ENCODE results near the gene SAPCD2.

SAPCD2 gene

GRCh38 chr9:137015976-137016375 lies 54.4 kb downstream of the SAPCD2 start:
- no peak overlapping the region for H3K4me3 ChIP-seq (ENCODE audit: low read depth, low read length)
- ChIA-PET POLR2A (no interaction called here), CTCF (interaction anchor here (1.5 to 3.6 kb wide), 3 partner anchors 10 to 15 kb away, joined by 3 to 22 read pairs (median 4); partner anchors contain the start of gene ABCA2)
- TF ChIP-seq CTCF (IDR thresholded peaks at IDR 0.05; ENCODE audit: insufficient read depth, low read length, missing control alignments) = no peak
- DNase-seq (ENCODE audit: low read depth, low spot score) = no peak

- no peak for DNase-seq (ENCODE audit: low read depth, low spot score)
- TF ChIP-seq CTCF (IDR thresholded peaks at IDR 0.05; ENCODE audit: insufficient read depth, low read length, missing control alignments) = no peak
- CTCF ChIA-PET = interaction anchor here (0.7 to 3.6 kb wide), 3 partner anchors 9 to 14 kb away, joined by 3 to 22 read pairs (median 4); partner anchors contain the start of gene ABCA2
- POLR2A ChIA-PET = no interaction called here
- H3K4me3 ChIP-seq (ENCODE audit: low read depth, low read length) = no peak overlapping the region
Measured at GRCh38 chr9:137015540-137015930, 54.8 kb downstream of the SAPCD2 start.

GRCh38 chr9:137014776-137015539 lies 55.4 kb downstream of the SAPCD2 start:
- ChIA-PET POLR2A (no interaction called here), CTCF (interaction anchor here (0.7 to 1.6 kb wide), 2 partner anchors 9 to 14 kb away, joined by 3 to 4 read pairs; no protein-coding TSS in a partner anchor)
- H3K4me3 ChIP-seq (ENCODE audit: low read depth, low read length) = no peak overlapping the region
- no peak for TF ChIP-seq CTCF (IDR thresholded peaks at IDR 0.05; ENCODE audit: insufficient read depth, low read length, missing control alignments)
- no peak for DNase-seq (ENCODE audit: low read depth, low spot score)

GRCh38 chr9:137014166-137014565 lies 56.2 kb downstream of the SAPCD2 start:
- no peak for DNase-seq (ENCODE audit: low read depth, low spot score)
- POLR2A ChIA-PET = no interaction called here
- CTCF ChIA-PET = interaction anchor here (1.4 kb wide), 1 partner anchor 15 kb away, joined by 3 read pairs; no protein-coding TSS in a partner anchor
- H3K4me3 ChIP-seq (ENCODE audit: low read depth, low read length) = no peak overlapping the region
- no peak for TF ChIP-seq CTCF (IDR thresholded peaks at IDR 0.05; ENCODE audit: insufficient read depth, low read length, missing control alignments)

GRCh38 chr9:137013571-137013940 lies 56.8 kb downstream of the SAPCD2 start:
- no peak for TF ChIP-seq CTCF (IDR thresholded peaks at IDR 0.05; ENCODE audit: insufficient read depth, low read length, missing control alignments)
- CTCF ChIA-PET = interaction anchor here (1.4 kb wide), 1 partner anchor 16 kb away, joined by 3 read pairs; no protein-coding TSS in a partner anchor
- POLR2A ChIA-PET = no interaction called here
- no peak overlapping the region for H3K4me3 ChIP-seq (ENCODE audit: low read depth, low read length)
- no peak for DNase-seq (ENCODE audit: low read depth, low spot score)

GRCh38 chr9:137012694-137013570 lies 57.4 kb downstream of the SAPCD2 start:
- ChIA-PET CTCF (interaction anchor here (1.4 to 1.8 kb wide), 2 partner anchors 16 to 17 kb away, joined by 3 to 4 read pairs; no protein-coding TSS in a partner anchor), POLR2A (no interaction called here)
- no peak for DNase-seq (ENCODE audit: low read depth, low spot score)
- H3K4me3 ChIP-seq (ENCODE audit: low read depth, low read length) = no peak overlapping the region
- TF ChIP-seq CTCF (IDR thresholded peaks at IDR 0.05; ENCODE audit: insufficient read depth, low read length, missing control alignments) = no peak

Data from AG04449 (cell line).